Ammon's horn (tissue), 1 donor: Measurements from ENCODE around the gene SF3B6.
"Not testable (repeated sequence)": the region's sequence is repeated elsewhere in the genome, so short reads cannot be mapped to it uniquely, and the experiment has no call there.

ENCODE experiments used
- DNase-seq: peaks from one replicate; pipeline ENCODE4 v3.0.0-alpha.2; 2016; ENCODE audit warnings: low spot score

Gene SF3B6, protein sequence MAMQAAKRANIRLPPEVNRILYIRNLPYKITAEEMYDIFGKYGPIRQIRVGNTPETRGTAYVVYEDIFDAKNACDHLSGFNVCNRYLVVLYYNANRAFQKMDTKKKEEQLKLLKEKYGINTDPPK

DNA sequence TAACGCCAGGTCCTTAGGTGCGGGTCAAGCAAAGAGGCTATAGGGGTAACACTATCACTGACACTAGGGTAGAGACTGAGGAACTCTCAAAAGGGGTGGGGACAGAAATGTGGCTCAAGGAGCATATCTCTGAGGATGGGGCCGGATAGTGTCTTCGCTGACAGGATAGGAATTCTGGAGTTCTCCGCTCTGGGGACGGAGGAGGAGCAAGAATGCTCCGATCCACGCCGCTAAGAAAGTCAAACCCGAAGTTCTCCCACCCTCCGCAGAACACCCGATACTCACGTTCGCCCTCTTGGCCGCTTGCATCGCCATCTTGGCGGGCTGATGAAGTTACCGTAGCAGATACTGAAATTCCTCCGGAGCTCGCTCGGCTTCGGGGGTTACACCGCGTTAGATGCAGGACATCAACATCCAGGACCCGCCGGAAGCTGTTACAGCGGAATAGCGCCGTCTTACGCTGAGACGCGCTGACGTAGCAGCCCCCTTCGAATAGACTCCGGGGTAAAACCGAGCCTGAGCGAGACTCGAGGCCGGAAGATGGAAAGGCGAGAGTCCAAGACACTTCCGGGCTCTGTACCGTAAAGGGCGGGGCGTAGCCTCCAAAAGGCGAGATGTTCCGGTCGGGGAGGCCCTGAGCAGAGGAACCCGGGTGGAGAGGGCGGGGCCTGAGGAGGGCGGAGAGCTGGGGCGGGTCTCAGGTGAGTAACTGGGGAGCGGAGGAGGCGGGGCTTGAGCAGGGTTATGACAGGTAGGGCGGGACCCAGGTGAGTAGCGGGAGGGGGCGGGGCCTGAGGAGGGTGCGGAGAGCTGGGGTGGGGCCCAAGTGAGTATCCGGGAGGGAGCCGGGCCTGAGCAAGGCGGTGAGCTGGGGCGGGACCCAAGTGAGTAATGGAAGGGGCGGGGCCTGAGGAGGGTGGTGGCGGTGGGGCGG is at the start of gene SF3B6:
Gene SF3B6, minus strand, starts transcription at position 412 of the 934 bp plus-strand sequence. Its CDS starts 97 bp downstream, at position 315.
- peak; percentile 99 for DNase-seq

DNA sequence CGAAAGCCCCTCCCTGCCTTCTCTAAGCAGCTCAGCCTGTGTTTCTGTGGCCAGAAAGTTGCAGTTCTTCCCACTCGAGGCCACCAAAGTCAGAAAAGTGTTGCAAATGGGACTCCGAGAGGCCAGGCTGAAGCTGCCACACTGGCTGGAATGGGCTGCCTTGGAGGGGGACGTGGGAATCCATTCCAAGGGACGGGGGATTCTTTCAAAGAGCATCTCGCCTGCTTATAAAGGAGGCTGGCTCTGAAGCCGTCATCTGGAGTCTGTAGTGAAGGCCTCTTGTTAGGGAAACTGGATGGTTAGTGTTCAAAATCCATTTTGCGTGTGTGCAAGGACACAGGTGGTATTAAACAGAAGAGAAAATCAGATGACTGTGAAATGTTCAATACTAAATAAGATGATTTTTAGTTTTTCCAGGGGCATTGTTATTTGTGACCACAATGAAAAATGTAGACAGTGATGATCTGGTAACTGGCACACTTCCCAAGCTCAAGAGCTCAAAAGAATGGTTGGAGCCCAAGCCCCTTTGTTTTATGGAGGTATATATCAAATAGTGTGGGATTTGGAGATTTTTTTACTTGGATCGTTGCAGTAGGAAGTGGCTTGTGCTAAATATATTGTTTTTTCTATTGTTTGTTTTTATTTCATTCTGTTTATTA is 47.9 kb upstream of the SF3B6 start:
- DNase-seq = no peak

DNA sequence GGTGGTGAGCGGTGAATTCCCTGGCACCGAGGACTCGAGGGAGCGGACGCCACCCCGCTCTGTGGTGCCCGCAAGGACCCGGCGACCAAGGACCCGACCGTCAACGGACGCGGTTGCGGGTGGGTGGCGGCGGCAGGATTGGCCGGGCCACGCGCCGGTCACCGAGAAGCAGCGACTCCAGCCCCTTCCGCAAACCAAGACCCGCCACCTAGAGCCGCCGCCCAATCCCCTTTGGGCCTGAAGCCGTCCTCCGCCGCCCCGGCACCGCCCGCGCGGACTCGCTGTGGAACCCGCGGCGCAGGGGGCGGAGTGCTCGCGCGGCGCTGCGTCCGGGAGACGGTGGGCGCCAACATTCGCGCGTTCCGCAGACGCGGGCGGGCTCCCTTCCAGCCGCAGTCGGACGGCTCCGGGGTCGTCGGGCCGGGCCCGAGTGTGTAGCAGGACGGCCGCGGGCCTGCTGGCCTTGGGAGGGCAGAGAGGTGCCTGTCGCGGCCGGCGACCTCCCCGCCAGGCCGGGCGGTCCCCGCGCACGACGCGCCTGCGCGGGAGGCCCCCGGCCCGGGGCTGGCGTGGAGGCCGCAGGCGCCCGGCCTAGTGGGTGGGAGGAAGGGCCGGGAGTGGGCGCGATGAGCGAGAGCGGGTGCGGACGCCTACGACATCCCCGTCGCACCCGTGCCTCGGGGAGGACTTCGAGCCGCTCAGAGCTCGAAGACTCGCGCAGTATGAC is 47.2 kb upstream of the SF3B6 start, which contains the start of the genes FAM228B and PFN4:
Gene FAM228B, plus strand, starts transcription at position 275 of the 727 bp plus-strand sequence. CDS start 893 bp downstream, outside the sequence.
Gene PFN4, minus strand, starts transcription at position 140 of the 727 bp plus-strand sequence. CDS start 799 bp downstream, outside the sequence.
- peak; percentile 91 for DNase-seq

DNA sequence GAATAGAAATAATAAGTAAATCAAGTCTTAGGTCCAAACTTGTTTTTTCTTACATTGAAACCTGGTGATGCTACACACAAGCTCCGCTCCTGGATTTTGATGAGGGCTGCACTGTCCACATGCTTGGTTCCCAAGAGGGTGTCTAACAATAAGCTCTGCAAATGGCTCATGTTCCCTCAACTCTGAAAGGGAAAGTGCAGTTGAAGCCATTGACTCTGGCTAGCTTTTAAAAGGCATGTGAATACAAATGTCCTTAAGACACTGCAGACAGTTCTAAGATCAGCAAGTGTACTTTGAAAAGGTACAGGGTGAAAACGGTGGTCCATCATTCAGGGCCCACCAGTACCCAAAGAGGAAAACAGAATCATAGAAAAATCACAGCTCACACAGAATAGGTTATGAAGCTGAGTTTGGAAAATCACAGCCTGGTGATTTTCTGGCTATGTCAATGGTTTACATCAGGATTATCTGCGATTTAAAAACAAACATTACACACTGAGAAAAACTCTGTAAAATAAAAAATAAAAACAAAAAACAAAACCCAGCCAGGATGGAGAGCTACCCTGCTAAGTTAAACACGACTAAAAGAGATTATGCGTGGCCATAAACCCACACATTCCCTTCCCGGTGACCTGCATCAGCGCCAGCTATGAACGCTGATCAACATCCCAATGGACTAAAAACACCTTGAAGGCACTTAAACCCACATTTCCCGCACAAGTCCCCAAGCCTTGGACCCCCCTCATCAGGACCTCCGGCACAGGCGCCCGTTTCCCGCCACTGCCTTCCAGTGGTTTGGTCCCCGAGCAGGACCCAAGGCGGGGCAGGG is 46.5 kb upstream of the SF3B6 start:
- no peak for DNase-seq

DNA sequence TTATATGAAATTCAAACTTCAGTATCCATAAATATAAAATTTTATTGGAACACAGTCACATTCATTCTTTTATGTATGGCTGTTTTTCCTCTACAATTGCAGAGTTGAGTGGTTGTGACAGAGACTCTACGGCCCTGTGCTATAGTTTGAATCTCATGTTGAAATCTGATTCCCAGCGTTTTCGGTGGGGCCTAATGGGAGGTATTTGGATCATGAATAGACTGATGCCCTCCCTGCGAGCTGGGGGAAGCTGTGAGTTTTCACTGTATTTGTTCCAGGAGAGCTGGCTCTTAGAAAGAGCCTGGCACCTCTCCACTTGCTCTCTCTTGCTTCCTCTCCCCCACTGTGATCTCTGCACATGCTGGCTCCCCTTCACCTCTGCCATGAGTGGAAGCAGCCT is 45.3 kb upstream of the SF3B6 start:
- no peak for DNase-seq

DNA sequence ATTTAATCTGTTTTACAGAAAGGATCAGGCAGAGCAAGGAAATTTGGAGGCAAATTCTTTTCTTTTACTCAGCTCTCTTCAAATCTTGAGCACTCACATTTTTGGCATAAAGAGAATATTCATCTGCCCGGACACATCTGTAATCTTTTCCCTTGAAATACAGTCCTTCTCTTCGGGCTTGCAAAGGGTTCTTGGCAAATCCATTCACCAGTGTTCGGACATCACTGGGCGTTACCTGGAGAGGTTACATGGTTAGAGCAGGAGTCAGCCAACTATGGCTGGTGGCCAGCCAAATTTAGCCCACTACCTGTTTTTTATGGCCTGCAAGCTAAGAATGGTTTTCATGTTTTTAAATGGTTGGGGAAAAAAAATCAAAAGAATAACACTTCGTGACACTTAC is 44.9 kb upstream of the SF3B6 start:
- DNase-seq = no peak

DNA sequence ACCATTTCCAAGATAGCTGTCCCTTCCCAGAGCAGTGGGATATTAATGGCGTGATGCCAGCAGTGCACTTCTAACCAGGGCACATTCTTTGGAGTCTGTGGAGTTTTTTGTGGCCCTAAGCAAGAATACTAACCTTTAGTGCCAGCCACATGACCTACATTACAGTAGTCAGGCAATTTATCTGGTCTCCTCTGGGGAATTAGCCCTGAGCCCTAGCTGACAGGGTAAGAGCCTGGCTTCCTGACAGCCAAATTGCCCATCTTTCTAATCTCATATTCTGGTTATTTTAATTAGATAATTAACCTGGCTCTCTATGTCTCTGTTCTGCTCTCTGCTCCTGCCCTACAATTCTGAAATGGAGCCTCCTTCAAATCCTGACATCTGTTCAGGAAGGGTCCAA is 41.8 kb upstream of the SF3B6 start:
- no peak for DNase-seq

DNA sequence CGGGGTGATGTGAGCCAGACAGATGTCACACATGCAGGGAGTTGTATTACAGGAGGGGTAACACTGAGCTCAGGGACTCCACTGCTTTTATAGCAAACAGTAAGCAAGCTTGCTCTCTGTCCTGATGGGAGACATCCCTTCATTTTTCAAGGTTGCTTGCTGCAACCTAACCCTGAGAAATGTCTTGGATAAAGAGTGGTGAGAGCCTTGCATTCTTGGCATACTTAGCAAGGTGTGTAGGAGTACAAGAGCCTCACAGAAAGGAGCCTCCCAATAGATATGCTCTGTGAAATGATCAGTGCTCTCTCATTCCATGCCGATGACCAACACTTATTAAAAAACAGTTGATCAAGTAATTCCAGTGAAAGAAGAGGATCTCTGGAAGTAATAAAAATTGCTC is 38.9 kb upstream of the SF3B6 start:
- DNase-seq = no peak

DNA sequence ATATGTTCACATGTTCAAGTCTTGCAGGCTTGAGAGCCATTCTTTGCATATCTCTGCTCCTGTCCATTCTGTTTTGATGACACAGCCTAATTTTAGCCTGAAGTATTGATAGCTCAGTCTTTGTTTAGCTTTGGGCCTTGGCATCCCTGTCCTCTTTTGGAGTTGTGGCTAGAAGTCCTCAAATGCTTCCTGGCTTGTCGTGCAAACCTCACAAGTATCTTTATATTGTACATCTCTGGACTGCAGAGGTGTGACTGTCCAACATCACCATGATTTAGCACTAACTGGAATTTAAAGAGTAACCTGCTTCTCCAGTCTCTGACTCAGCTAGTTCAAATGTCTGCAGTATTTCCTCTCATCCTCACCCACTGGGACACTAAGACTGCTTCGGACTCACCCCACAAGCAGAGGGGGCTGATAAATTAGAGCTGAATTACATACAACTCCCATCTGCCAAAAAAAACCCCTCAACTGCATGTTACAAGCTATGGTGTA is 35.3 kb upstream of the SF3B6 start:
- no peak for DNase-seq

DNA sequence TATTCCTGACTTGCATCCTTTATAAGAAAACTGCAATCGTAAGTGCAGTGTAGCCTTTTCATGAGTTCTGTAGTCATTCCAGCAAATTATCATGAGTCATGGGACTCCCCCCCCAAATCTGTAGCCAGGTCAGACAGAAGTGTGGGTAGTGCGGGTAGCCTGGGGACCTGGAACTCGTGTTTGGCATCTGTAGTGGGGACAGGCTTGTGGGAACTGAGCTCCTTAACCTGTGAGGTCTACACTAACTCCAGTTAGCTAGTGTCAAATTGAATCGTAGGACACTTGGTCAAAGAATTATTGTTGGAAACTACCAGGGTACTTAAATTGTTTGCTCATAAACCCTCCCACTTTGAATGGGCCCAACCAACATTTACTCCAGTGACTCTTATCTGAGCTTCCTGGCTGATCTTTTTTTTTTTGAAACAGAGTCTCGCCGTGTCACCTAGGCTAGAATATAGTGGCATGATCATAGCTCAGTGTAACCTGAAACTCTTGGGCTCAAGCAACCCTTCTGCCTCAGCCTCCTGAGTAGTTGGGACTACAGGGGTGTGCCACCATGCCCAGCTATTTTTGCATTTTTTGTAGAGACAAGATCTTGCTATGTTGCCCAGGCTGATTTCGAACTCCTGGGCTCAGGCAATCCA is 34.7 kb upstream of the SF3B6 start:
- no peak for DNase-seq

DNA sequence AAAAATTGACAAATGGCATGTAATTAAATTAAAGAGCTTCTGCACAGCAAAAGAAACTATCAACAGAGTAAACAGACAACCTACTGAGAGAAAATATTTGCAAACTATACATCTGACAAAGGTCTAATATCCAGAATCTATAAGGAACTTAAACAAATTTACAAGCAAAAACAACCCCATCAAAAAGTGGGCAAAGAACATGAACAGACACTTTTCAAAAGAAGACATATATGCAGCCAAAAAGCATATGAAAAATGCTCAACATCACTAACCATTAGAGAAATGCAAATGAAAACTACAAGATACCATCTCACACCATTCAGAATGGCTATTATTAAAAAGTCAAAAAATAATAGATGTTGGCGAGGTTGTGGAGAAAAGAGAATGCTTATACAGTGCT is 33.3 kb upstream of the SF3B6 start:
- not testable (repeated sequence) for DNase-seq

DNA sequence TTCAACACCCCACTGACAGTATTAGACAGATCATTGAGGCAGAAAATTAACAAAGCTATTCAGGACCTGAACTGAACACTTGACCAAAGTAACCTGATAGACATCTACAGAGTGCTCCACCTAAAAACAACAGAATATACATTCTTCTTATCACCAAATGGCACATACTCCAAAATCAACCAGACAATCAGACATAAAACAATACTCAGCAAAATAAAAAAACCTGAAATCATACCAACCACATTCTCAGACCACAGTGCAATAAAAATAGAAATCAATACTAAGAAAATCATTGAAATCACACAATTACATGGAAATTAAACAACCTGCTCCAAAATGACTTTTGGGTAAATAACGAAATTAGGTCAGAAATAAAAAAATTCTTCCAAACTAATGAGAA is 31.2 kb upstream of the SF3B6 start:
- no peak for DNase-seq

DNA sequence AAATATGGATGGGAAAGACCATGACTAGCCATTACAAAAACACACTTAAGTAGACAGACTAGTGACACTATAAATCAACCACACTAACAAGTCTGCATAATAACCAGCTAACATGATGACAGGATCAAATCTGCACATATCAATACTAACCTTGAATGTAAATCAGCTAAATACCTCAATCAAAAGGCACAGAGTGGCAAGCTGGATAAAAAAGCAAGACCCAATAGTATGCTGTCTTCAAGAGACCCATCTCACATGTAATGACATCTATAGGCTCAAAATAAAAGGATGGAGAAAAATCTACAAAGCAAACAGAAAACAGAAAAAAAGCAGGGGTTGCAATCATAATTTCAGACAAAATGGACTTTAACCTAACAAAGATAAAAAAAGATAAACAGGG is 30.7 kb upstream of the SF3B6 start:
- DNase-seq = no peak

DNA sequence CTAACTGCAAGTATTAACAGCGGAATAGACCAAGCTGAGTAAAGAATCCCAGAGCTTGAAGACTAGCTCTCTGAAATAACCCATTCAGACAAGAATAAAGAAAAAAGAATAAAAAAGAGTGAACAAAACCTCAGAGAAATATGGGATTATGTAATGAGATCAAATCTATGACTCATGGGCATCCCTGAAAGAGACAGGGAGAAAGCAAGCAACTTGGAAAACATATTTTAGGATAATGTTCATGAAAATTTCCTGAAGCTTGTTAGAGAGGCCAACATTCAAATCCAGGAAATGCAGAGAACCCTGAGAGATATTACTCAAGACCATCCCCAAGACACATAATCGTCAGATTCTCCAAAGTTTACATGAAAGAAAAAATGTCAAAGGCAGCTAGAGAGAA is 29.7 kb upstream of the SF3B6 start:
- DNase-seq = no peak

DNA sequence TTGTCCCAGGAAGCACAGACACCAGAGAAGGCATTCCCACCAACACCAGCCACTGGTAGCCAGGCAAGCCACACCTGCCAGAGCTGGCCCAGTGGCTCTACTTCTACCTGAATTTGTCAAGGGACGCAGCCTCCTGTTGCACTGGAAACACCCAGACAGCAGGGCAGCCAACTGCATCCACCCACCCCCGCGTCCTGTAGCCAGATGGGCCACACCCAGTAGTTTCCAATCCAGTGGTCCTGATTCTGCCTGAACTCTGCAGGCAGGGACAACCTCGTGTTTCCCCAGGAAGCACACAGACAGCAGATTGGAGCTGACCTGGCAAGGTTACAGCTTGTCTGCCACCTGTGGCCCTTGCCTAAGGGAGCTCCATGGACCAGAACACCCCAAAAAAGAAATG is 28.8 kb upstream of the SF3B6 start:
- DNase-seq = no peak

DNA sequence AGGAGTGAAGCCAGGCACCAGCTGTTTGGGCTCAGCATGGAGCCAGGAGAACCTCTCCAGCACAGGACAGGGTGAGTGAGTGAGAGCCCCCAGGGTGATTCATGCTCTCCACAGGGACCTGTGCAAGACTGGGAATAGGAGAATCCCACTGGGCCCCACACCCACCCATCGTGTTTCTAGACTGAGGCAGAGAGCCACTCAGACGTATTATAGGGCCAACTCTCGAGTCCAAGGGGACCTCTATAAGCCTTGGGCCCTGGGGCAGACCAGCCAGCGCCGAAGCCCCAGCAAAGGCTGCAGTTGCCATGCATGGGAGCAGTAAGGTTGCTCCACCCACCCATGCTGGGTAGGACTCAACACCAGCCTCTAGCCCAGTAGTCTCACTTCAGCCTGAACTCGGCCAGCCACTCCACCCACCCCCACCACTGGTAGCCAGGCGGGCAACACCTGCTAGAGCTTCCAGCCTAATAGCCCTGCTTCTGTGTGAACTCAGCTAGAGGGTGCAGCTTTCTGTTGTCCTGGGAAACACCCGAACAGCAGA is 28.1 kb upstream of the SF3B6 start:
- DNase-seq = no peak

DNA sequence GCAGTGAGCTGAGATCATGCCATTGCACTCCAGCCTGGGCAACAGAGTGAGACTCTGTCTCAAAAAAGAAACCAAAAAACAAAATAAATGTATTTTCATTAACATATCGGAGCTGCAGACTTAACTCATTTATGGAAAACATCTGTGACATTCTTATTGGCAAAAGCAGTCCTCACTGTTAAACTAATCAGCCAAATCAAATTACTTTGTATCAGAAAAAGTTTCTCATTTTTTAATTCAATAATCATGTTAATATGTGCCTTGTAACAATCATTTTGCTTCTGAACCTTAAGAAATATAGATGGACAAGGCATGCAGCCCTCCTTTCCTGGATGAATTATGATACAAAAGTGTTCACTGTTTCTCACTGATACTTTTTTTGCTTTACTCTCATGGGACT is 26.6 kb upstream of the SF3B6 start:
- DNase-seq = no peak

DNA sequence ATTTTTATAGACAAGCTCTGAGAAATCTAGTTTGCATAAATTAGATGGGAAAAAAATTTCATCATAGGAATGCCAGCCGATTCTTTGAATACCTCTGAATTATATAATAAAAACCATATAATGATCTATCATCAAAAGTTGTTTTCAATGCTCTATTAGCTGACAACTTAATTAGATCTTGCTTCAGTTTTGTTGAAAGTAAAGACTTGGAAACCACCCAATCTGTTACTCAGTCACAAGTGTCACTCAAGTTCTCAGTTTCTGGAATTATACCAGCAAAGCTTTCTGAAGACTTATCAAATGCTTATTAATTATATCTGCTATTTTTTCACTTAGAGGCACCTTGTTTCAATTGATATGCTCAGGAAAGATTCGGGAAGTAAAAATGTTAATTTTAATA is 25.9 kb upstream of the SF3B6 start:
- DNase-seq = no peak

DNA sequence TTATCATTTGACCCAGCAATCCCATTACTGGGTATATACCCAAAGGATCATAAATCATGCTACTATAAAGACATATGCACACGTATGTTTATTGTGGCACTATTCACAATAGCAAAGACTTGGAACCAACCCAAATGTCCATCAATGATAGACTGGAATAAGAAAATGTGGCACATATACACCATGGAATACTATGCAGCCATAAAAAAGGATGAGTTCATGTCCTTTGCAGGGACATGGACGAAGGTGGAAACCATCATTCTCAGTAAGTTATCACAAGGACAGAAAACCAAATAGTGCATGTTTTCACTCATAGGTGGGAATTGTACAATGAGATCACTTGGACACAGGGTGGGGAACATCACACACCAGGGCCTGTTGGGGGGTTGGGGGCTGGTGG is 24.6 kb upstream of the SF3B6 start:
- not testable (repeated sequence) for DNase-seq

DNA sequence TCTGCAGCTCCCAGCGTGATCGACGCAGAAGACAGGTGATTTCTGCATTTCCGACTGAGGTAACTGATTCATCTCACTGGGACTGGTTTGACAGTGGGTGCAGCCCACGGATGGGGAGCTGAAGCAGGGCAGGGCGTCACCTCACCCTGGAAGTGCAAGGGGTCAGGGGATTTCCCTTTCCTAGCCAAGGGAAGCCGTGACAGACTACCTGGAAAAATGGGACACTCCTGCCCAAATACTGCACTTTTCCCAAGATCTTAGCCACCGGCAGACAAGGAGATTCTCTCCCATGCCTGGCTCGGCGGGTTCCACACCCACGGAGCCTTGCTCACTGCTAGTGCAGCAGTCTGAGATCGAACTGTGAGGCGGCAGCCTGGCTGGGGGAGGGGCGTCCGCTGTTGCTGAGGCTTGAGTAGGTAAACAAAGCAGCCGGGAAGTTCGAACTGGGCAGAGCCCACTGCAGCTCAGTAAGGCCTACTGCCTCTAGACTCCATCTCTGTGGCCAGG is 19.1 kb upstream of the SF3B6 start:
- not testable (repeated sequence) for DNase-seq
